Dermis microvascular lymphatic vessel endothelial cell (primary cell): ENCODE results near the gene KIF25. TPM values are rescaled to one million over a fixed set of nuclear protein-coding genes. Genes with fewer than 3 reads are reported as not detected.

Experiments
- DNase-seq, 2 donors: peaks; one replicate each; pipeline versions ENCODE4 v3.0.0 to v3.0.0-alpha.2; 2010; ENCODE audit warnings: low read depth in 2 of 2
- total RNA-seq: library from RNA; depleted of rRNA; stranded (reverse); fragments of >200 nt; gene quantifications from 2 replicates; pipeline ENCODE4 v1.2.1, GENCODE V29; 2014

The KIF25 gene
- total RNA-seq, 1 donor from 2014 or later, result under 0.01 TPM

DNA sequence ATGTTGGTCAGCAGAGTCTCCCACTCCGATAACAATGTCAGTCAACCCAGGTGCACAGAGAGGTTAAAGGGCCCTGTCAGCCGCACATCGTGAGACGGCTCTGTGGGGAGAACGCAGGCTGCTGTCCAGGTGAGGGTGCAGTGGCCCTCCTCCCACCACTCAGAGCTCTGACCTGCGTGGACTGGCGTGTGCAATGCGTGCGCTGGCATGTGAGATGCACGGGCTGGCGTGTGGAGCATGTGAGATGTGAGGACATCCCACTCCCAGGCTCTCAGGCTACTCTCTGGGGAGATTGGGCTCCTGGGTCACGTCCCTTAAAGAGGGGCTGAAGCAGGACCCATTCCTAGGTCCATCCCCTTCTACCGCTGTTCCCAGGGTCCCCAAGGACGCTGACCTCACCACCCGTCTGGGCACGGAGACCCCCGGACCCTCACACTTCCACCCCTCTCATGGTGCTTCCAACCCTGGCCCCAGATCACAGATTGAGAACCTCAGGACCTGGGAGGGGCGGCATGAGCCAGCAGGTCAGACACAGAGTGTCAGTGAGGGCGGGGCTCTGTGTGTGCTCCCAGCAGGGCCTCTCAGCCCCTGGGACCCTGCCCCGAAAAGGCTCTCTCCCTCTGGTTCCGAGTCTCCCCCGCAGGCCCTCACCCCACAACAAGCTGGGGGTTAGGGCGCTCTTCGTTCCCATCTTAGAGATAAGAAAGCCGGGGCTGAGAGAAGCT lies 90.1 kb downstream of the KIF25 start:
- no peak for DNase-seq

DNA sequence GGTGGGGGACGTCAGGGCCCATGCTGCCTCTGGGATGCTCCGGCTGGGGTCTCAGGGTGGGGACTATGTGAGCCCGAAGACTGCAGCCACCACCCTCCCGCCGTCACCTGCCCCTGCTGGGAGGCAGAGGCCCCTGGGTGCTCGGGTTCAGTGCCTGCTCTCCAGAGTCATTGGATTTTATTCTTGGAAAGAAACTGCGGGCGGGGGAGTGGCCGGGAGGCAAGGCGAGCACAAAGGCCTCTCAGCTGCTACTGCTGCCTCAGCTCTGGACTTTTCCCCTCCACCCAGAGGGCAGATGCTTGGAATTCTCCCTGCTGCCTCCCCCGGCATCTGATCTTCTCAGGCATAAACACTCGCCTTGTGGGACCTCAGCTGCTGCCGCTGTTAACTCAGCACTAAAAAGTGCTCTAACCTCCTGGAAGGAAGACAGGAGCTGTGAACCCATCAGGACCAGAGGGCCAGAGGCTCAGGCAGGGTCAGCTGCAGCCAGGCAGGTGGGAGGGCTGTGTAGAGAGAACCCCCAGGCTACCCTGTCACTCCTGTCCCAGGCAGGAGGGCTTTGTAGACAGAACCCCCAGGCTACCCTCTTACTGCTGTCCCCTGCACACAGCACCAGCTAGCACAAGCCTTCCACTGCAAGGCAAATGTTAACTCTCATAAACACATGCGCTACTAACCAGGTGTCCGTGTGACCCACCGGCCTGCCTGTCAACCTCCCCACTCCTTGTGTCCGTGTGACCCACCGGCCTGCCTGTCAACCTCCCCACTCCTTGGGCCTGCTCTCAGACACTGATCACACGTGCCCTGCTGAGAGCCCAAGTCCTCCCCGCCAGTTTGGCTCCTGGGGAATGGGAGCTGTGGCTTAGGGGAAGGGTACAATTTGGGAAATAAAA lies 90.9 kb downstream of the KIF25 start:
- DNase-seq, result no peak

DNA sequence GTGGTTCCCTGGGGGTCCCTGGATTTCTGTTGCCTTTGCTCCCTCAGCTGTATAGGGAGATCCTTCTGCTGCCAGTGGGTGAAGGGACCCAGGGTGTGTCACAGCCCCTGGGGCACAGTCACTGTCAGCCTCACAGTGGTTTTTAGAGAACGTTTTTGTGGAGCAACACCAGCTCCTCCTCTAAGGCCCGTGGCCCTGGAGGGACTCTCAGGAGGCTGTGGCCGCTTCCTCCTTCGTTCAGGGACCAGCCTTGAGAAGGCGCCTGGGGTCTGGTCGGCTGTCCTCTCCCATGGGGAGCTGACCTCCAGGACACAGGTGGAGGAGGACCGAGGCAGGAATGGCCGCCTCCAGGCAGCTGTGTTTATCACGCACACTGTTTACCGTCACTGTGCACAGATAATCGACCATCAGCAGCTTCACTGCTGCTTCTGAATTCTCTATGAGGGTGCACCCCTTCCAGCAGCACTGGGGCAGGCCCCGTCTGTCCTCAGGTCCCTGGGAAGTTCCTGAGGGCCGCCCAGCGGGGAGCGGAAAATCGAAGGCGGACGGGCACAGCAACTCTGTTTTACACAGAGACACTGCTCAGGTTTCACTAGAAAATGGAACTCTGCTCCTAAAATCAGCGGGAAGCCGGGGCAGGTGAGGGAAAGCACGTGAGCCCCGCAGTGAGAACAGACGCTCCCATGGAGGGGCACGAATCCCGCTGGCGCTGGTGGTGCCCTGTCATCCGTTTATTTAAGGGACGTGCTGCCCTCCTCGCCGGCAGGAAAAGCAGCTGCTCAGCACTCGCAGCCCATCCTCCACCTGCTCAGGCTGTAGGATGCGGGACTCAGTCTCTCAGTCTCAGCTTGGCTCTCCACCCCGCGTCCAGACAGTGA lies 92.0 kb downstream of the KIF25 start:
- DNase-seq, result no peak

DNA sequence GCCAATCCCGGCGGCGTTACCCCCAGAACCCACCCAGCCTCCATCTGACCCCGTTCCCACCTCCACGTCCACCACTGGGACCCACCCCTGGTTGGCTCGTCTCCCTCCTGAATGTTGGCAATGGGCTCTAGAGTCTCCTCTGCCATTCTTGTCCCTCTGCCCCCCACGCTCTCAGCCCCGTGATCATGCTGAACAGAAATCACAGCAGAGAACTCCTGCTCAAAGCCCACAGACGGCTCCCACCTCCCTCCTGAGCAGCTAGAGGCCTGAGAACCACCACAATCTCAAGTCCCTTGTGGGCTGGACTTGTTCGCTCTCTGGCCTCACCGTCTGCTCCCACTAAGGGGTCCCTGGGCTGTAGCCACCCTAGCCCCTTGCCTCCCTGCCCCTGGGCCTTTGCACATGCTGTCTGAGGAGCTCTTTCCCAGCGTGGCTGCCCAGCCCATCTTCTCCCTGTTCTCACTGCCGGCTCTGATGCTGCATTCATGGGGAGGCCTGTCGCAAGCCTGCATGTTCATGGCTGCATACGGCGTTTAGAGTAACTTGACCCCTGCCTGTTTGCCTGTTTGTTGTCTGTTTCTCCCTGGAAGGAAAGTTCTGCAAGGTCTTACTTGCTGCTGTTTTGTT lies 92.7 kb downstream of the KIF25 start:
- no peak for DNase-seq

DNA sequence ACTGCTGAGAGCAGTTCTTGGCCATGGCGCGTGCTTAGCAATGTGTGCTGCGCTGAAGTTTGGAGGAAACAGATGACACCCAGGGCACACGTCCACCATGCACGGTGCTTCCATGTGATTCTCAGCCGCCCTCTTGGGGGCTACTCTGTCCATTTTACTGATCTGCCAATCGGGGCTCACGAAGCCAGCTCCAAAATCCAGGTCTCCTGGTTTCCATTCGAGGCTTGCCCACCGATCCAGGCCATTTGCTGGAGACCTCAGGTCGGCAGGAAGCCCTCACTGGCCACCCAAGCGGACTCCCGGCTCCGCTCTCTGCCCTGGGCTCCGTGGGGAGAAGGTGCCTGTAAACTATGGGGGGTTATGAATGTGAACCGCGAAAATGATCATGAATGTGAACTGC lies 93.2 kb downstream of the KIF25 start:
- DNase-seq, result no peak

DNA sequence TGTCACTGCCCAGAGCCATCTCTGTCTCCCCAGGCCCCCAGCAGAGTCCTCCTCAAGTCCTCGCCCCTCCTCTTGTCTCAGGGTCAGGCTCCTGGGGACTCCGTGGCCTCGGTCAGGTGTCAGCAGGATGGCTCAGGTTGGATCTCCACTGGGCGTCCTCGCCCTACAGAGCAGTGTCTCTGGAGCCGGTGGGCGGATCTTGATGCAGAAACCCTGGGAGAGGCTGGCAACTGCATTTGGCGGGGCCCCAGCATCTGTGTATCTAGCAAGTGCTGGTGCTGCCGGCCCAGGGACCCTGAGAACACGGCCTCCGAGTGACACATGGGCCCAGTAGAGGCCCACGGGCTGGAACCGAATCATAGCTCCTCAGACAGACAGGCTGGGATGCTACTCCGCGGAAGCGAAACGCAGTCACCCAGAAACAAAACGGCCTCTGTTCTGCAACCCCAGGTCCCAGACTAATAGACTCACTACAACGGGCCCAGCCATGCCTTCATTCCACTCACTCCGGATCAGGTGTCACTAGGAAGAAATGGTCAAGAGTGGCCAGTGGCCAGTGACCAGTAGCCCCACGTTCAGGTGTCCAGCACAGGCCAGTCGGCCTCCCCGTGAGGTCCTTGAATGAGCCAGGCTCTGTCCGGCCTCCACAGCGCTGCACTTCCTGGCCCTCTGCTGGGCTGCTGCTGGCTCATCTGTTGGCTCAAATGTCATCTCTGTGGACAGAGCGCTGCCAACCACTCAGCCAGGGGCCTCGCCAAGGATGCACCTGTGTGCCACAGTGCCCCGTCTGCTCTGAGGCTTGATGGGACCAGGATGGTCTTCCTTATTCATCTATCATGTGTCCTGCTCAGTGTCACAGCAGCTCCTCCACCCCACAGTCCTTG lies 94.2 kb downstream of the KIF25 start:
- no peak for DNase-seq

DNA sequence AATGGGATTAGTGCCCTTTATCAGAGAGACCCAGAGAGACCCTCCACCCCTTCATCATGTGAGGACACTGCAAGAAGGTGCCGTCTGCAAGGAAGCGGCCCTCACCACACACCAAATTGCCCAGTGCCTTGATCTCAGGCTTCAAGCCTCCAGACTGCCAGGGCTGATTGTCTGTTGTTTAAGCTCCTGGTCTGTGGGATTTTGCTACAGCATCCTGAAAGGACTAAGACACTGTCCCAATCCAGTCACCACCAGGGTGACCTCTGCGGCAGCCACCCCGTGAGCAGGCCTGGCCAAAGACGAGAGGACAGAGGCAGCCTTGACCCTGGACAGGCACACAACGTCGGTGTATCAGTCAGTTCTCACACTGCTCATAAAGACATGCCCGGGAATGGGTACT lies 95.1 kb downstream of the KIF25 start:
- no peak for DNase-seq

DNA sequence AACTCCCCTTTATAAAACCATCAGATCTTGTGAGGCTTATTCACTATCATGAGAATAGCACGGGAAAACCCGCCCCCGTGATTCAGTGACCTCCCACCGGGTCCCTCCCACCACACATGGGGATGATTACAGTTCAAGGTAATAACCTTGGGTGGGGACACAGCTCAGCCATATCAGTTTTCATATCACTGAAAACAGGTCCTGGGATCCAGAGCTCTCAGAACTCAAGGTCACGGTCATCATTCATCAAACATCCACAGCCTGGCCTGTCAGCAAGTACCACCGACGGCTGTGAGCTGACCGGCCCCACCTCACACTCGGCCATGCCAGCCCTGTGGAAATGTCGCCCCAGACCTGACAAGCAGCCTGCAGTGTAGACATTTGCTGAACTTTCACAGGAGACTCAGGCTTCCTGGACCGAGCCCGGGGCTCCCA lies 95.6 kb downstream of the KIF25 start:
- no peak for DNase-seq

DNA sequence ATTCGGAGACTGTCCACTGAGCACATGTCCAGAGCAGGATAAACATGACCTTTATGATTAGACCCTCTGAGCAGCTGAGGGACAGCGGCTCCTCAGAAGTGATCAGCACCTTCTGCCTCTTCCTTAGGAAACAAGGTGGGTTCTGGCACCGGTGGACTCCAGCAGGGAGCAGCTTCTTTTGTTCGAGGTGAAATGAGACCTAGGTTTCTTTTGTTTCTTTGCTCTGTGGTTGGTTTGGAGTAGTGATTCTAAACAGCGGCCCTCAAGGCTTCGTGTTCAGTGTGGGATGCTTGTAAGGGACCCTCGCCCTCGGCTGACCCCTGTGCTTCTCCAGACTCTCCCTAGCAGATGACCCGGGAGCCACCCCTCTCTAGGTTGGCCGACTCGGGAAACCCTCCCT lies 96.2 kb downstream of the KIF25 start:
- no peak for DNase-seq

Other genes starting within 250 kb of the KIF25 start
- 98.2 and 124 TPM in 2 replicates for gene AFDN, start 170.8 kb upstream of the KIF25 start, total RNA-seq
- gene FRMD1, start 81.5 kb downstream of the KIF25 start, total RNA-seq, result not detected in 2 replicates